ENCODE data around the gene KIF3A. TPM values are rescaled to one million over a fixed set of nuclear protein-coding genes. Genes with fewer than 3 reads are reported as not detected.

Gene KIF3A
- polyA plus RNA-seq, result 1 to 10 TPM; 1.3 to 4.9 (median 1.9) TPM

- no peak within 1 kb of the TSS for H3K27ac ChIP-seq (ENCODE audit: low read depth, low read length)
- 1 to 2% (median 1%) methylated on average over 70 to 81 of the region's 81 CpGs for WGBS, 3 donors
Observed at GRCh38 chr5:132736853-132737833, at the start of gene KIF3A. KIF3A (minus strand) TSS chr5:132737546; CDS start chr5:132737419, 127 bp downstream.

DNA sequence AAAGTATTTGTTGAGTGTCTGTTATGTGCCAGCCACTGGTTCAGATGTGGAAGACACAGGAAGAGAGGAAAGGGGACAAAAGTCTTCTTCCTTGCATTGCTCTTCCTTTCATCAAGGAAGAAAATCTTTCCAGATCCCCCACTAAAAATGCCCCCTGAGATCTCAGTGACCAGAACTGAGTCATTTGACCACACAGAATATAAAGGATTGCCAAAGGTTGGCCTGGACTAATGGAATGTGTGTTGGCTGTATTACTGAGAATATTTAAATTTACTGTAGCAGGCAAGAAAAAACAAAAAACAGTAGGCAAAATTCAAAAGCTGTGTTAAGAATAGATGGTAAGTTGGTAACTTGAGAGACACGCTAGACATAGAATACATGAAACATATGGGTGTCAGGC lies 49.7 kb upstream of the KIF3A start:
- WGBS, 3 donors, result 97% methylated on average over 1 of the region's 1 CpG
- H3K27ac ChIP-seq (ENCODE audit: low read depth, low read length), result no peak overlapping the region

DNA sequence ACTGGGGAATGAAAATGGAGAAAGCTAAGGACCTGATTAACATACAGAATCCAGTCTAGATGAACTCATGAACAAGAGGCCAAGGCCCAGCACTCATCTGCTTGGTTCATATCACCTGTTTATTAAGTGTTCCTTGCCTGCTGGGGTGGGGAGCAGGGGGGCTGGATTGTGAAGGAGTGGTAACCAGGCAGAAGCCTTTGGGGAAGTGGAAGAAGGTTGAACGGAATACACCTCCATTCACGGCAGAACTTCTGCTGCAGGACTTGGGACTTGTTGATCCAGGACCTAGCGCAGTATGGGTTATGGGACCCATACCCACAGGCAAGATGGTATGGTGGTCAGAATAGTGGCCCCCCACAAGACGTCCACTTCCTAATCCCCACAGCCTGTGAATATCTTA lies 48.5 kb upstream of the KIF3A start:
- H3K27ac ChIP-seq (ENCODE audit: low read depth, low read length), result no peak overlapping the region
- 89 to 96% (median 93%) methylated on average over 4 of the region's 4 CpGs for WGBS, 3 donors

GRCh38 chr5:132785365-132785764 lies 48.0 kb upstream of the KIF3A start:
- whole genome bisulfite sequencing, 3 donors, result 60 to 81% (median 63%) methylated on average over 5 of the region's 5 CpGs
- H3K27ac ChIP-seq (ENCODE audit: low read depth, low read length), result no peak overlapping the region

- H3K27ac ChIP-seq (ENCODE audit: low read depth, low read length), result no peak overlapping the region
- WGBS, 3 donors, result 46 to 71% (median 51%) methylated on average over 4 of the region's 4 CpGs
Observed at GRCh38 chr5:132782101-132782500, 44.8 kb upstream of the KIF3A start.

DNA sequence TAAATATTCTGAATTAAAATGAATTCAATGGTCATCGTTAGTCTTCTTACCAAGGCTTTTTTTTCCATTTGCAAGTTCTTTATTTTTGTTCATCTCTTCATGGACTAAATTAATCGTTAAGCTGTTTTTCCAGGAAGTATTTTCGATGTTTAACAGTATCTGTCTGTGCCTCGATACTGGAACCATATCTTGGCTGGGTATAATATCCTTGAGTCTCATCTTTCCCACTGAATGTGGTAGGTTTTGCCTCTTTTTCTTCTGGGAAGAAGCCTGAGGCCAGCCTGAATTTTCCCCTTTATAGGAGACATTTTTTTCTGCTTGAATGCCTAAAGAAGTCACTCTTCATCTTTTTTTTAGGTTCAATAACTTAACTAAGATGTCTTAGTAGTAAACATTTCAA lies 43.7 kb upstream of the KIF3A start:
- no peak overlapping the region for H3K27ac ChIP-seq (ENCODE audit: low read depth, low read length)
- WGBS, 3 donors, result 88 to 95% (median 95%) methylated on average over 4 of the region's 4 CpGs

GRCh38 chr5:132780577-132780976 lies 43.2 kb upstream of the KIF3A start:
- WGBS, 3 donors, result 91 to 96% (median 92%) methylated on average over 1 of the region's 1 CpG
- H3K27ac ChIP-seq (ENCODE audit: low read depth, low read length), result no peak overlapping the region

GRCh38 chr5:132779961-132780360 lies 42.6 kb upstream of the KIF3A start:
- H3K27ac ChIP-seq (ENCODE audit: low read depth, low read length), result no peak overlapping the region
- 92 to 96% (median 92%) methylated on average over 3 of the region's 3 CpGs for WGBS, 3 donors

- no peak overlapping the region for H3K27ac ChIP-seq (ENCODE audit: low read depth, low read length)
- WGBS, 3 donors, result 57 to 94% (median 90%) methylated on average over 5 of the region's 5 CpGs
Observed at GRCh38 chr5:132778856-132779255, 41.5 kb upstream of the KIF3A start.

DNA sequence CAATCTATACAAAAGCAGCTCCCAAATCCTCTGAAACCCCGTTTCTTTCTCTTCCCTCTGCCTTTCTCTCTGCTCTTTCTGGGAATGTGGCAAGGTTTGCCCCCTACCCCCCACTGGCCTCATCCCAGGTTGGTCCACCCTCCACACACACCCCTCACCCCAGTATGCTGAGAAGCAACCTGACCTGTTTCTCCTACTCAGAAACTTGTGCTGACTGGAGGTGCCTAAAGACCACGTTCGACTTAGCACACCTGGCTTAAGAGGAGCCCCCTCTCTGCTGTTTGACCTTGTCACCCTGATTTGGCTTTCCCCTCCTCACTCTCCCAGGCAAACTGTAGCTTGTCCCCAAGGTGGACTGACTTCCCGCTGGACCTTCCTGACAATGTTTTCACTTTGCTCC lies 40.8 kb upstream of the KIF3A start:
- no peak overlapping the region for H3K27ac ChIP-seq (ENCODE audit: low read depth, low read length)
- WGBS, 3 donors, result 51 to 84% (median 84%) methylated on average over 4 of the region's 4 CpGs

DNA sequence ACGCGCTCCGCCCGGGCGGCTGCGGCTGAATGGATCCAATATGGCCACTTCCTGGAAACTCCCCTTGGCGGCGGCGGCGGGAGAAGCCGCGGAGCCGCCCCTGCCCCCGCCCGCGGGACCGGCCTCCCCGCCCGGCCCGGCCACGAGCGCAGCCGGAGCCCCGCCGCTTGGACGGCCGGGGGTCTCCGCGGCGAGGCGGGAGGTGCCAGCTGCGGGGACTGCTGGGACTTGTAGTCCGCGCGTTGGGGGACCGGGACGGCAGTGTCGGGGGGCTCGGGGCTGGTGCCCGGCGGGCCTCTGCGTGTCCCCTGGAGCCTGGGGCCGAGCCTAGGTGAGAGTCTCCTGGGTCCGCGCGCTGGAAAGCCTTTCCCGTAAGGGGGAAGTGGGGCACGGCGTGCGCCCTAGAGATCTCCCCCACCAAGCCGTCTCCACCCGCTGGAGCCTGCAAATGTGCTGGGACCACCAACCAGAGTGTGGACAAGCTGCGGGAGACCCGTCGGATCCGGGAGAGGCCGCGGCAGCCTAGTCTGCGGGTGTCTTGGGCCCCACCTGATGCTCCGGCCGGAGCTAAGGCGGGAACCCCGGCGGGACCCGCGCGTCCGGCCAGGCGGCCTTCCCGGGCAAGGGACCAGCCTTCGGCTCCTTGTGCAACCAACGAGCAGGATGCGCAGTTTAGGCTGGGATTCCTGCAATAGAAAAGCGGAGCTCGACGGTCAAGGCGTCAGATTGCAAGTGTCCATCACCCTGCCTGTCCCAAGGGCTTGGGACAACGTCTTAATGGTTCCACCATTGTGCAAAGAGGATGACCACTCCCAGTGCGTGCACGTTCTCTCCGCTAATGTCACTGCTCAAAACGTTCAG lies 40.1 kb upstream of the KIF3A start, which contains the start of gene SEPTIN8:
Gene SEPTIN8, minus strand, starts transcription at position 31 of the 861 bp plus-strand sequence. CDS start 102 bp downstream, outside the sequence.
- H3K27ac ChIP-seq (ENCODE audit: low read depth, low read length), result no peak within 1 kb of the TSS
- 1 to 3% (median 2%) methylated on average over 72 to 82 of the region's 82 CpGs for WGBS, 3 donors

GRCh38 chr5:132776938-132777208 lies 39.5 kb upstream of the KIF3A start:
- H3K27ac ChIP-seq (ENCODE audit: low read depth, low read length), result no peak overlapping the region
- WGBS, 3 donors, result 0% methylated on average over 29 to 40 of the region's 40 CpGs

DNA sequence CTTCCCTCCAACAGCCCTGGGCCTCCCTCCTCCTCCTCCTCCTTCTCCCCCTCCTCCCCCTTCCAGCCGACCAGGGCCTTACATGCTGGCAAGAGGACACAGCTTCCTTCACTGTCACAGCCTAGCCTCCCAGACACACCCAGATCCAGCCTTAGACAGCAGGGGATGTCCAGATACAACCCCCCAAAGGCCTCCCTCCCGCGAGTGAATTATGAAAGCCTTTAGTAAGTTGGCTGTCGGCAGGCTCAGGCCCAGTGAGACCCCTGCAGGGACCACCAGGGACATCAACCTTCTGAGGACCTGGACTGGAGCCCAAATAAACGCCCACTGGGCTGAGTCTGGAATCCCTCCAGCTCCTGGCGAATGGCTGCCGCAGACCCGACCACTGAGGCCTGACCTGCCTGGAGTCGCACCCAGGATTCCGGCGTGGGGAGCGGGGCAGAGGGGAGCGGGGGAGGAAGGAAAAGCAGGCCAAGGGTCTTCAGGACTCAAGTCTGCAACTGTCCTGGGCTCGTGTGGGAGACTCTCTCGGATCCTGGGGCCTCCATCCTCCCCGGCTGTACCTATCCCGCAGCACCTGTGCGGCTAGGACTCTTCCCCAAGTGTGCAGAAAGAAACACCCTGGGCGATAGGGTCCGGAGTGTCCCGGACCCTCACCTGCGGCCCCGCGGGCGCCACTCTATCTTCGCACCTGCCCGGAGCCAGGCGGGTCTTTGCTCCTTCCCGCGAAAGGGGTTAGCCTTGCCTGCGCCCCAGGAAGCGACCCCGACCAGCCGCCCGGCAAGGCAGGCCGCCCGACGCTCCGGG lies 39.0 kb upstream of the KIF3A start:
- WGBS, 3 donors, result 4 to 10% (median 9%) methylated on average over 35 to 39 of the region's 39 CpGs
- H3K27ac ChIP-seq (ENCODE audit: low read depth, low read length), result no peak overlapping the region

DNA sequence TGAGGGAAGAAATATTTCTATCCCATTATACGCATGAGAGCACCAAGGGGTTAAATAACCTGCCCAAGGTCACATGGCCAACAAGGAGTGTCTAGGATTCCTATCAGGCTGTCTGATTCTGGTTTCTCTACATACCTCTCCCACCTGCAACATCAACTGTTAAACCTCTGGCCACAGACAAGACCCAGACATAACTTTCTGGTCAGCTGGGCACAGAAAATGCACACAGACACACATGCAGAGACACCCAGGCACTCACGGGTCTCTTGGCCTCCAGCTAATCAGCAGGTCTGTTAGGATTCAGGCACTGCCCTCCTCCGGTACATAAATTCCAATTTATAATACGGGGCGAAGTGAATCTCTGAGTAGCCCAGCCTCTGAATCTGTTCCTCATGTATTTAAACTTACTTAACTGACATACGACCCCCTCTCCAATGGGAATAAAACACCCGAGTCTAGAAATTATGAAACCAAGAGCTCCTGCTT lies 38.2 kb upstream of the KIF3A start:
- WGBS, 3 donors, result 31 to 57% (median 54%) methylated on average over 7 of the region's 7 CpGs
- no peak overlapping the region for H3K27ac ChIP-seq (ENCODE audit: low read depth, low read length)

DNA sequence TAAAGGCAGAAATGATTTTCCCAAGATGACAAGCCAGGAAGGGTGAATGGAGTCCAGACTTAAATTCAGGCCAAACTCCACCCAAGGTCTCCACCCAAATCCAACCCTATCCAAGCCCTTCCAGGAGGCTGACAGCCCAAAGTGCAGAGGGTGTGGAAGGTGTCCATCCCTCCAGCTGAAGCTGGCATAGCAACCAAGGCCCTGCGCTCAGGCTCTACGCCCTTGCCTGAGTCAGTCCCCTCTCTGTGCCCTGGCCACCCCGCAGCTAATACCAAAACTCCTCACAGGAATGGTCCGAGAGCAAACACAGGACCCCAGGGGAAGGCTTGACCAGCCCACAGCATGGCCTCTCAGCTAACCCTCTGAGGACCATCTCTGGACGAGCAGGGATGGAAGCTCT lies 37.5 kb upstream of the KIF3A start:
- no peak overlapping the region for H3K27ac ChIP-seq (ENCODE audit: low read depth, low read length)
- WGBS, 3 donors, result 68 to 84% (median 73%) methylated on average over 5 of the region's 5 CpGs

DNA sequence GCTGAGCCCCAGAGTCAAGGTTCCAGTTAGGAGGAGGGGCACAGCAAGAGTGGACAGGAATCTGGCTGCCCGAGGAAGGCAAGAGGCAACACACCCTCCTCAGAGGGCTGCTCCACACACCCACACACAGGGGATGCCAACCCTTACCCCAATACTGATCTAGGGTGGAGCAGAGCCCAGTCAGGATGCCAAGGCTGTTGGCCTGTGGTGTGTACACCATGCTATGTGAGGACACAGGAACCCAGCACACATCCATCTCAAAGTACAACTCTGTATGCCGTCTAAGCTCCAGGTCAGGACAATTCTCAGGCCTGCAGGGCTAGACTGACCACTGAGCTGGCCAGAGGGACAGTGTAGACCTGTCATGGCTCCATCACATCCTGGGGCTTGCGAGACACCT lies 37.1 kb upstream of the KIF3A start:
- 55 to 63% (median 57%) methylated on average over 3 of the region's 3 CpGs for WGBS, 3 donors
- no peak overlapping the region for H3K27ac ChIP-seq (ENCODE audit: low read depth, low read length)

DNA sequence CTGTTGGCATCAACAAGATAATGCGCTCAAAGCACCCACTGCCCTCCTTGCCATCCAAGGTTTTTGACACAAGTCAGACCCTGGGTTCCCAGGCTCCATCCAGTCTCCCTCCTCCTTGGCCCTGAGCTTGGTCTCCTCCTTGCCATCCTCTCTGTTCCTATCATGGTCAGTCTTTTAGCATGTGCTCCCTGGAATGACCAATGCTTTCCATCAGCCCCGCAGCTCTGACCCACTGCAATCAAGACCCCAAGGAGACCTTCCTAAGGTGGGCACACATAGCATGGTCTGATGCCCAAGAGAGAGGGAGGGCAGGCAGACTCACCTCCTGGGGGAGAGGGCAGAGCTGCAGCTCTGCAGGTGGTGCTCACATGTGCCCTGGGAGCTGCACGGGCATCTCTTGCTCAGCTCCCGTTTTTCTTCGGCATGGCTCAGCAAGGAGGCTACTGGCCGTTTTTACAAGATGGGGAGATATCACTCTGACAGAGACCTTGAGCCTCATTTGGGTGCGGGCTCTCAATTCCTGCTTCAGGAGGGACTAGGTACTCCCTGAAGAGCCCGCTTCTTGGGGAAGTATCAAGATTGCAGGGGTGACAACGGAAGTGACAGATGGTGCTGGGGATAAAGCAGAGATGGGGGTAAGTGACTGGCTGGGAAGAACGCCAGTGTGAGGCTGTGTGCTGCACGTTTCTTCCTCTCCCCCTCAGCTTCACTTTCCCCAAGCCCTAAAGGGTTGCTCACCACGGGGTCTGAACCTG lies 36.4 kb upstream of the KIF3A start:
- no peak overlapping the region for H3K27ac ChIP-seq (ENCODE audit: low read depth, low read length)
- 68 to 78% (median 72%) methylated on average over 12 of the region's 12 CpGs for WGBS, 3 donors

- no peak overlapping the region for H3K27ac ChIP-seq (ENCODE audit: low read depth, low read length)
- 82 to 88% (median 86%) methylated on average over 5 of the region's 5 CpGs for WGBS, 3 donors
Observed at GRCh38 chr5:132773114-132773513, 35.8 kb upstream of the KIF3A start.
